HG03135 (cell line): Measurements from ENCODE around the gene ASF1A.
A peak's percentile ranks its signal among the peaks of the same experiment; 100 is the strongest.

Experiments
- ATAC-seq: cut with Tn5 transposase; IDR thresholded peaks from one replicate; pipeline ENCODE4 v1.9.1; 2021; ENCODE audit warnings: mild to moderate bottlenecking, moderate library complexity; ENCODE audit not compliant: unreplicated experiment

Gene ASF1A

GRCh38 chr6:118912646-118913045 is 18.7 kb downstream of the ASF1A start:
- ATAC-seq = no peak

GRCh38 chr6:118913161-118913560 is 19.2 kb downstream of the ASF1A start:
- no peak for ATAC-seq

DNA sequence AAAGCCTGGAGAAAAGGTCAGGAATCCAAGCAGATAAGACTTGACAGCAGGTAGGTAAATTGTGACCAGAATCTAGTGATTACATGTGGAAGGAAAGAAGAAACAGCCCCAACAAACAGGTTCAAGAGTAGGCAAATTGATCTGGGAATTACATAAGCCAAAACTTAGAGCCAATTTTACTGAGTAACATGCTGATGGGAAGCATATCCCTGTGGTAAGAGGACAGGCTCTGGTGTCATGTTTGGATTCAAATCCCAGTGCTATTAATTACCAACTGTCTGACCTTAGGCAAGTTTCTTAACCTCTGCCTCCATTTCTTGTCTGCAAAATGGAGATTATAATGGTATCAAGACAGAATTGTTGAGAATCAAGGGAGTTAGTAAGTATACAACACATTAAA is 20.6 kb downstream of the ASF1A start:
- no peak for ATAC-seq

GRCh38 chr6:118917546-118918328 is 23.8 kb downstream of the ASF1A start:
- ATAC-seq = no peak

GRCh38 chr6:118918329-118918725 is 24.4 kb downstream of the ASF1A start:
- no peak for ATAC-seq

GRCh38 chr6:118921084-118921483 is 27.1 kb downstream of the ASF1A start:
- no peak for ATAC-seq

DNA sequence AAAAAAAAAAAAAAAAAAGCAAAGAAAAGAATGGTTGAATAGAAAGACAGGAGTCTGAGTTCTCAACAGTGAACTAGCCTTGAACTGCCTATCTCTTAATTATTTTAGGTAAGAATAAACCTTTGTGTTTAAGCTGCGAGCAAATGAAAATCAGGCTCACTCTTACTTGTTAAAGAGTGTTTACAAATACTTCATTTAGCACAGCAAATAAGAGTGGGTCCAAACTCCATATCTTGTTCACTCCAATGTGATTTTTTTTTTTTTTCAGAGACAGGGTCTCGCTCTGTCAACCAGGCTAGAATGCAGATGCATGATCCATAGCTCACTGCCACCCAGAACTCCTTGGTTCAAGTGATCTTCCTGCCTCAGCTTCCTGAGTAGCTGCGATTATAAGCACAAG is 29.1 kb downstream of the ASF1A start:
- ATAC-seq = no peak

GRCh38 chr6:118930680-118931079 is 36.7 kb downstream of the ASF1A start:
- no peak for ATAC-seq

- ATAC-seq = no peak
Measured at GRCh38 chr6:118931436-118931835, 37.5 kb downstream of the ASF1A start.

- ATAC-seq = no peak
Measured at GRCh38 chr6:118932421-118932820, 38.5 kb downstream of the ASF1A start.

GRCh38 chr6:118933855-118934460 is 40.0 kb downstream of the ASF1A start:
- peak; percentile 2 for ATAC-seq

- peak; percentile 96 for ATAC-seq
Measured at GRCh38 chr6:118934461-118935330, 40.7 kb downstream of the ASF1A start, which contains the start of gene MCM9. TSS of gene MCM9 (minus strand) at chr6:118935159. CDS start at chr6:118931723, 3,436 bp downstream.

DNA sequence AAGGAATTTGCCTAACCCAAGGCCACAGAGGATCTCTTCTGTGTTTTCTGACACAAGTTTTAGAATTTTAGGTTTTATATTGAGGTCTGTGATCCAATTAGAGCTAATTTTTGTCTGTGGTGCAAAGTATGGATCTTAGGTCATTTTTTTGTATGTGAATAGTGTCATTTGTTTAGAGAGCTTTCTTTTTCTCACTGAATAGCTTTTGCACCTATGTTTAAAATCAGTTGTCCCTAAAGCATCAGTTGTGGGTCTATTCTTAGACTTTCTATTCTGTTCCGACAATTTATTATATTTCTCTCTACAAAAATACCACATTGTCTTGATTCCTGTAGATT is 41.3 kb downstream of the ASF1A start:
- peak; percentile 6 for ATAC-seq

DNA sequence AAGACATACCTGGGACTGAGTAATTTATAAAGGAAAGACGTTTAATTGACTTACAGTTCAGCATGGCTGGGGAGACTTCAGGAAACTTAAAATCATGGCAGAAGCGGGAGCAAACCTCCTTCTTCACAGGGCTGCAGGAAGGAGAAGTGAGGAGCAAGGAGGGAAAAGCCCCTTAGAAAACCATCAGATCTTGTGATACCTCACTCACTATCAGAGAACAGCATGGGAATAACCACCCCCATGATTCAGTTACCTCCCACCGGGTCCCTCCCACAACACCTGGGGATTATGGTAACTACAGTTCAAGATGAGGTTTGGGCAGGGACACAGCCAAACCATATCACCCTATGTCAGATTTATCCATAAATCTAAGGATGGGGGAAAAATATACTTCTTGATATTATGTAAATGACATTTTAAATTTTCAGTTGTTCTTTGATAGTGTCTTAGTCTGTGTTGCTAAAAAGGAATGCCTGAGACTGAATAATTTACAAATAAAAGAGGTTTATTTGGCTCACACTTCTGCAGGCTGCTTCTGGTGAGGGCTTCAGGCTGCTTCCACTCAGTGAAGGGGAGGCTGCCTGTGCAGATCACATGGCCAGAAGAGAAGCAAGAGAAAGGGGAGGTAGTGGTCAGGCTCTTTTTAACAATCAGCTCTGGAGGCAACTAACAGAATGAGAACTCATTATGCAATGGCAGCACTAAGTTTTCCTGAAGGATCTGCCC is 42.2 kb downstream of the ASF1A start:
- no peak for ATAC-seq

DNA sequence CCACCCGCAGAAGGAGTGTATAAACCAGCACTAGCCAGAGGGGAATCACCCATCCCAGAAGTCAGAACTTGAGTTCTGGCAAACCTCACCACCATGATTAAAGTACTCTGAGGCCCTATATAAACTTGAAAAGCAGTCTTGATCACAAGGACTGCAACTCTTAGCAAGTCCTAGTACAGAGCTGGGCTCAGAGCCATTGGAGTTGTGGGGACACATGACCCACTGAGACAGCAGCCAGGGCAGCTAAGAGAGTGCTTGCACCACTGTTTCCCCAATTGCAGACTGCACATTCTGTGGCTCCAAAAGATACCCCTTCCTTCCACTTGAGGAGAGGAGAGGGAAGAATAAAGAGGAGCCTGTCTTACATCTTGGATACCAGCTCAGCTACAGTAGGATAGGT is 45.7 kb downstream of the ASF1A start:
- ATAC-seq = no peak

- ATAC-seq = no peak
Measured at GRCh38 chr6:118940770-118941169, 46.8 kb downstream of the ASF1A start.

DNA sequence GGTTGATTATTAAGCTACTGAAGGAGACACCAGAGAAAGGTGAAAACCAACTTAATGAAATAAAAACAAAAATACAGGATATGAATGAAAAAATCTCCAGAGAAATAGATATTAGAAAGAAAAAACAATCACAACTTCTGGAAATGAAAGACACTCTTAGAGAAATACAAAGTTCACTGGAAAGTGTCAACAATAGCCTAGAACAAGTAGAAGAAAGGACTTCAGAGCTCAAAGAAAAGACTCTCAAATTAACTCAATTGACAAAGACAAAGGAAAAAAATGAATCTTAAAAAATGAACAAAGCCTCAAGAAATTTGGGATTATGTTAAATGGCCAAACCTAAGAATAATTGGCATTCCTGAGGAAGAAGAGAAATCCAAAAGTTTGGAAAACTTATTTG is 51.3 kb downstream of the ASF1A start:
- ATAC-seq = no peak

DNA sequence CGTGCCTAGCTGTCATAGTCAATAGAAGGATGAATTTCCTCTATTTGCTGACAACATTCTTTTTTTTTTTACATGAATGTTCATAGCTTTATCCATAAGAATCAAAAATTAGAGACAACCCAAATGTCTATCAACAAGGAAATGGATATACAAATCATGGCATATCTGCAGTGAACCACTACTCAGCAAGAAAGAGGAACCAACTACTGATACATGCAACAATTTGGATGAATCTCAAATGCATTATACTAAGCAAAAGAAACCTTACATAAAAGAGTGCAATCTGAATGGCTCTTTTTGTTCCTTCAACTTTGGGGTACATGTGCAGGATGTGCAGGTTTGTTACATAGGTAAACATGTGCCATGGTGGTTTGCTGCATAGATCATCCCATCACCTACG is 58.7 kb downstream of the ASF1A start:
- no peak for ATAC-seq

DNA sequence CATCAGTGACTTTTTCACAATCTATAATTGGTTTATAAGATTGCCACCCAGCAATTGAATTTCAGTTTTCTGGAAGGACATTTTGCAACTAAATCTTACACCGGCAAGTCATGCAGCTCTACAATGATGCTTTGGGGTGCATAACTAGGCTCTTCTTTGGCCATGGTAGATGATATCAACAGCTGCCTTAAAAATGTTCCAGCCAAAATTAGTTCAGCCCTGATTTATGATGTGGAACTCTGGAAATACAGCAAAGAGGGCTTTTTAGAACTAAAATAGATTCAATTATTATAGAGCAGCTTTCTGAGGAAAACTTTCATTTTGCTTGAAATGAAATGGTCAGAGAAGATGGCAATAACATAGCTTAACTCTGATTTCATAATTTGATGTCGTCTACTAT is 59.4 kb downstream of the ASF1A start:
- ATAC-seq = no peak
